Esophagus (tissue), 2 donors: Measurements from ENCODE around the gene POMZP3. TPM values are rescaled to one million over a fixed set of nuclear protein-coding genes. Genes with fewer than 3 reads are reported as not detected.
"Not testable (repeated sequence)": the region's sequence is repeated elsewhere in the genome, so short reads cannot be mapped to it uniquely, and the experiment has no call there.

ENCODE experiments used
- H3K27ac ChIP-seq, 2 donors: one replicate each; pipeline ENCODE4 v1.5.1; 2013; ENCODE audit warnings: low read depth in 2 of 2, mild to moderate bottlenecking in 2 of 2, inconsistent platforms in 1 of 2, low read length in 1 of 2, moderate library complexity in 1 of 2
- H3K27me3 ChIP-seq, 2 donors: one replicate each; pipeline ENCODE4 v1.6.1; 2013; ENCODE audit warnings: low read length in 2 of 2, control low read depth in 1 of 2, mild to moderate bottlenecking in 1 of 2; ENCODE audit not compliant: insufficient read depth in 2 of 2, control insufficient read depth in 1 of 2
- H3K36me3 ChIP-seq, 2 donors: one replicate each; pipeline ENCODE4 v1.6.1; 2013; ENCODE audit warnings: low read length in 1 of 2; ENCODE audit not compliant: control insufficient read depth in 2 of 2, insufficient read depth in 2 of 2
- H3K4me1 ChIP-seq, 2 donors: one replicate each; pipeline ENCODE4 v1.6.1; 2013; ENCODE audit warnings: low read length in 1 of 2; ENCODE audit not compliant: control insufficient read depth in 2 of 2, insufficient read depth in 2 of 2
- H3K4me3 ChIP-seq, 2 donors: one replicate each; pipeline ENCODE4 v1.5.1; 2013; ENCODE audit warnings: low read length in 2 of 2, mild to moderate bottlenecking in 2 of 2, low read depth in 1 of 2, moderate library complexity in 1 of 2
- H3K9me3 ChIP-seq, 2 donors: one replicate each; pipeline ENCODE4 v1.6.1; 2013; ENCODE audit warnings: mild to moderate bottlenecking in 2 of 2, low read depth in 1 of 2, low read length in 1 of 2, moderate library complexity in 1 of 2; ENCODE audit not compliant: control insufficient read depth in 2 of 2, insufficient read depth in 1 of 2
- WGBS, 2 donors: extraction: QIAGEN DNeasy Blood & Tissue Kit; methylation state at CpG; one replicate each; pipeline ENCODE4 v1.1.7; 2013; 5-methylcytosine and 5-hydroxymethylcytosine counted together
- polyA plus RNA-seq, 2 donors: library from polyadenylated mRNA; stranded (reverse); fragments of 200-250 nt; gene quantifications; one replicate each; pipeline ENCODE4 v1.2.3, GENCODE V29; 2013
- donor health status: healthy with polysubstance abuse.
- donor health status: Bipolar disorder and iron deficiency.

Gene POMZP3
- polyA plus RNA-seq = 1 to 10 TPM; 4.5 to 8.3 TPM

GRCh38 chr7:76626989-76627642, at the start of gene POMZP3:
Gene POMZP3, minus strand, starts transcription at chr7:76627279. Its CDS starts 1,215 bp downstream, at chr7:76626064.
- H3K27ac ChIP-seq = peak within 1 kb of the TSS; percentile 82 to 90
- not testable (repeated sequence) for H3K4me1 ChIP-seq
- WGBS, 2 donors = 0 to 1% methylated on average over 12 to 44 of the region's 78 CpGs

GRCh38 chr7:76675783-76676182, 48.7 kb upstream of the POMZP3 start:
- 66 to 88% methylated on average over 2 of the region's 2 CpGs for WGBS, 2 donors
- not testable (repeated sequence) for H3K9me3 ChIP-seq, H3K27me3 ChIP-seq, H3K27ac ChIP-seq, H3K36me3 ChIP-seq, H3K4me3 ChIP-seq, H3K4me1 ChIP-seq

More at GRCh38 chr7:76626989-76627642, at the start of gene POMZP3:
- H3K27me3 ChIP-seq, H3K36me3 ChIP-seq, H3K9me3 ChIP-seq: not testable (repeated sequence)
- peak within 1 kb of the TSS; percentile 59 to 65 for H3K4me3 ChIP-seq

DNA sequence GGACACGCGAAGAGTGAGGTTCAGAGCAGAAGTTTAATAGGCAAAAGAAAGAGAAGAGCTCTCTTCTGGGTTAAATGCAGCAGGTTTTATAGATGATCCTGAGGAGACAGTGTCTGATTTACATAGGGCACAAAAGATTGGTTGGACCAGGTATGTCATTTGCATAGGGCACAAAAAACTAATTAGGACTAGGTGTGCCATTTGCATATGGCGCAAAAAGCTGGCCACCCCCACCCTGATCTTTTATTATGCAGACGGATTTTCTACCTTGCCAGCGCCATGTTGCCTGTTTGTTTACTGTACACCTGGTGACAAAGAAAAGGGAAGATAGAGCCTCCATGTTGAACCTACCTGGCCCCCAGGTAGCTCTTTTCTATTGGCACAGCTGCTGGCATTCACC, 46.3 kb upstream of the POMZP3 start:
- H3K36me3 ChIP-seq, H3K4me3 ChIP-seq, H3K4me1 ChIP-seq, H3K9me3 ChIP-seq, H3K27ac ChIP-seq, H3K27me3 ChIP-seq: not testable (repeated sequence)
- WGBS, 2 donors = 86 to 93% methylated on average over 5 of the region's 5 CpGs

- H3K27ac ChIP-seq, H3K36me3 ChIP-seq, H3K4me3 ChIP-seq, H3K27me3 ChIP-seq, H3K4me1 ChIP-seq, H3K9me3 ChIP-seq: not testable (repeated sequence)
Measured at GRCh38 chr7:76659212-76659611, 32.1 kb upstream of the POMZP3 start.

- WGBS, 2 donors = 69 to 70% methylated on average over 2 of the region's 2 CpGs
- not testable (repeated sequence) for H3K4me3 ChIP-seq, H3K9me3 ChIP-seq, H3K4me1 ChIP-seq, H3K36me3 ChIP-seq, H3K27ac ChIP-seq, H3K27me3 ChIP-seq
Measured at GRCh38 chr7:76656425-76656824, 29.3 kb upstream of the POMZP3 start.

DNA sequence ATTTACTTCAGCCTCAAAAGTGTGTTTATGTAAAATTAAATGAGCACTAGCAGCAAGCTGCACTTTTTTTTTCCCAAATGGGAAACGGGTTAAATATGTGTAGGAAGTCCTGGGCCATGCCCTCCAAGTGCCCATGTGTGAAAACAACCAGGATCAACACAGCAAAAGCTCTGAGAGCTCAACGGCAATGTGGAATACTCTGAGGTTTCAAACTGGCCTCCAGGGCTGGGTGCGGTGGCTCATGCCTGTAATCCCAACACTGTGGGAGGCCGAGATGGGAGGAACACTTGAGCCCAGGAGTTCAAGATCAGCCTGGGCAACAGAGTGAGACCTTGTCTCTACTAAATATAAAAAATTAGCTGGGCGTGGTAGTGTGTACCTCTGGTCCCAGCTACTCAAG, 15.5 kb upstream of the POMZP3 start:
- H3K4me1 ChIP-seq, H3K27me3 ChIP-seq, H3K36me3 ChIP-seq, H3K4me3 ChIP-seq, H3K9me3 ChIP-seq, H3K27ac ChIP-seq: not testable (repeated sequence)
- WGBS, 2 donors = 100% methylated on average over 1 of the region's 5 CpGs

GRCh38 chr7:76637061-76637691, 10.1 kb upstream of the POMZP3 start:
- not testable (repeated sequence) for H3K4me1 ChIP-seq, H3K27me3 ChIP-seq, H3K4me3 ChIP-seq, H3K36me3 ChIP-seq, H3K9me3 ChIP-seq, H3K27ac ChIP-seq
- 22 to 36% methylated on average over 5 to 6 of the region's 7 CpGs for WGBS, 2 donors

DNA sequence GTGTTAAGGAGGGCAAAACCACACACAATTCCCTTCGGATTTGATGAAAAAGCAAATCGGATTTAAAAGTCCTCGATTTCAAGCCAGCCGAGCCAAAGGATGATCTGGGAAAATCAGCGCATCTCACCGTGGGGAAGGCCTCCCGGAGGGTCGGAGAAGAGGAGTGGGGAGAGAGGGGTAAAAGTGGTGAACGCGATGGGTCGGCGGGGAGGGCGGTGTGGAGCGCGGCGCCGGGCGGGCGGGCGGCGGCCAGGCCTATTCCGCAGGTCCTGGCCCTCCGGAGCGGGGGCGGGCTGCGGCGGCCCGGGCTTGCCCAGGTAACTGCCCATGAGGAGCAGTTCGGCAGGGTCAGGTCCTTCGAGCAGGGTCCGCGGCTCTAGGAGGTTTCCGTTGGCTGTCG, 498 bp downstream of the POMZP3 start:
- not testable (repeated sequence) for H3K27me3 ChIP-seq, H3K36me3 ChIP-seq, H3K4me1 ChIP-seq, H3K9me3 ChIP-seq
- H3K27ac ChIP-seq = peak overlapping the region; percentile 56 to 81
- WGBS, 2 donors = 2% methylated on average over 14 to 28 of the region's 34 CpGs
- peak overlapping the region; percentile 59 to 65 for H3K4me3 ChIP-seq

GRCh38 chr7:76619439-76620190, 7.5 kb downstream of the POMZP3 start:
- not testable (repeated sequence) for H3K4me1 ChIP-seq, H3K4me3 ChIP-seq, H3K27ac ChIP-seq, H3K9me3 ChIP-seq, H3K27me3 ChIP-seq, H3K36me3 ChIP-seq
- 61 to 77% methylated on average over 3 to 7 of the region's 13 CpGs for WGBS, 2 donors

- H3K4me1 ChIP-seq, H3K9me3 ChIP-seq, H3K27ac ChIP-seq, H3K27me3 ChIP-seq, H3K4me3 ChIP-seq, H3K36me3 ChIP-seq: not testable (repeated sequence)
- WGBS, 2 donors = 0 to 11% methylated on average over 2 of the region's 3 CpGs
Measured at GRCh38 chr7:76613783-76614182, 13.3 kb downstream of the POMZP3 start.
